T-helper 2 cell treated with Interferon-gamma antibody and Interleukin-4, amounts not matched to agents 100 ng/mL and 5 ng/mL, for 36 hours (primary cell): ENCODE data around the gene MCEMP1. TPM values are rescaled to one million over a fixed set of nuclear protein-coding genes. Genes with fewer than 3 reads are reported as not detected.

ENCODE experiments used
- intact Hi-C: fragments of 100-400 bp; cut with micrococcal nuclease; formaldehyde crosslinking; loops from one replicate; pipeline ENCODE4 v1.15.1; 2023
- total RNA-seq: library from RNA; stranded (reverse); gene quantifications from 2 replicates; pipeline ENCODE4 v1.2.3, GENCODE V29; 2022

The MCEMP1 gene
- total RNA-seq, 1 donor from 2014 or later: not detected

DNA sequence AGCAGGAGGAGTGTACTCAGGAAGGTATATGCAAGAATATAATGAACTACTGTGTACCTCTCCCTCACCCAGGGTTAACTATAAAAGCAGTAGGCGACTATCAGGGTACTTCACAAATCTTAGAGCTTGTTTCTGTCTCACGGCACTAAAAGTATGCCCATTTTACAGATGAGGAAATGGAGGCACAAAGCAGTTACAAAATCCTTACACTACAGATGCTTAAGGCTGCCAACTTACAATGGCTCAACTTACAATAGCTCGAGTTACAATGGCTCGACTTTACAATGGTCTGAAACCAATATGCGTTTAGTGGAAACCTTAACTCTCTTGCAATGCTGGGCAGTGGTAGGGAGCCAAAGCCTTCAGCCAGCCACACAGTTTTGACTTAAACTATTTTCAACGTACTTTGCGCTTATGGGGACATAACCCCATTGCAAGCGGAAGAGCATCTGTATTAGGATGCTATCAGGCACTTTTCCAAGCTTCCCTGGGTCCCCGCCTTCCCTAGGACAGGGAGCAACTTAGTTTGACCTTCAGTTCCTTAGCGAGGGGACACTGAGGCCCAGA lies 20.9 kb downstream of the MCEMP1 start:
- intact Hi-C loops: no loop called here

- intact Hi-C loops: no loop called here
Observed at GRCh38 chr19:7698583-7698982, 21.7 kb downstream of the MCEMP1 start.

DNA sequence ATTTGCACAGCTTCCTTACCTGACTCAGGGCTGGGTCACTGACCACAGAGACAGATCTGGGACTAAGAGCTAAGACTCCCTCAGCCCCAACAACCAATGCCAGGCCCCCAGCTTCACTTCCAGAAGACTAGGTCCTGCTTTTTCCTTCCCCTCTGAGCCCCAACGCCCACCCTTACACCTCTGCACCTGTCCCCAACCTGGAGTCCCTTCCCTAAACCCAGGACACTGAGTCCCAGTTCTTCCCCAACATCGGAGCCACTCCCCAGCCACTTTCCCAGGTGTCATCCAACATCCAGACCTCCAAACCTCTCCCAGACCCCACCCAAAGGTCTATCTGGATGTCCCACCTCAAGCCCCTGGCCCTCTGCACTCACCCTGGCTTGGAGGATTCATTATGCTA lies 22.1 kb downstream of the MCEMP1 start:
- intact Hi-C loops: no loop called here

DNA sequence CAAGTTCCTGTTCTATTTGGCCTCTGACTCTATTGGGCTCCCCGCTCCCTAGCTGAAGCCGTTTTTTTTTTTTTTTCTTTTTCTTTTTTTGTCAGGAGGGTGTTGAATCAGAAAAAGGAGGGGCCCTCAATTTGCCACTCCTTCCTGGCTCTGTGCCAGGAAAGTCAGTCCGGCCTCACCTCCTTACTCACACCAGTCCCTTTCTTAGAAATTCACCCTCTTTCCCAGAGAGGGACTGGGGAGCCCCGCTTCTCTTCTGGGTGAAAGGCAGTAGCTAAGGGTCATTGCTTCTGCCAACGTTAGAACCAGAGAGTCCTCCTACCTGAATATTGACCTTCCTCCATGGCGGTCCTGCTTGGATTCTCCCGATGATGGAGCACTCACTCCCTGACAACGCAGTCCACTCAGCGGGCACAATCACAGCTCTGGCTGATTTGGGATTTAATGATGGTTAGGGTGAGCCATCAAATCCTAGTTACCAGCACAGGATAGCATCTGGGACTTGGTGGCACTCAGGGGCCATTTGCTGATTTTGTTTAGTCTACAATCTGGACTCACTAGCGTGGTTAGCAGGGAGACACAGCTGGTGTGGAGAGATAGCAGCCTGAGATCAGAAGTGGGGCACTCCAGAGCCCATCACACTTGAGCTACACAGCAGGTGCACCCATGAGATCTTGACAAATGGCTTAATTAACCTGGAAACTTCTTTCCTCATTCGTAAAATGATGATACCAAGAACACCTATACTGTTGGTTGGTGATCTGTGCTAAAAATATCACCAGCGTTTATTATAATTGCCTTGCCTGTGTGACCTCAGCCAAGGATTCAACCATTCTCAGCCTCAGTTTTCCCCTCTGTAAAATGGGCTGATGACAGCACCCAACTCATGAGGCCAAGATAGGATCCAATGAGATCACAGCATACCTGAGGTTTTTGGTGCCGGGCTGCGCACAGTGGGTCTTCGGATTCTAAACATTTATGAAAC lies 22.8 kb downstream of the MCEMP1 start:
- intact Hi-C loops: no loop called here

- intact Hi-C loops: no loop called here
Observed at GRCh38 chr19:7701049-7701653, 24.3 kb downstream of the MCEMP1 start.

GRCh38 chr19:7701654-7702457 lies 25.0 kb downstream of the MCEMP1 start, which contains the start of gene FCER2:
Gene FCER2 (minus strand): TSS chr19:7702131. CDS start chr19:7699760, 2,371 bp downstream.
- intact Hi-C loops: no loop called here

GRCh38 chr19:7703332-7703731 lies 26.4 kb downstream of the MCEMP1 start:
- intact Hi-C loops: no loop called here

- intact Hi-C loops: no loop called here
Observed at GRCh38 chr19:7704280-7705060, 27.6 kb downstream of the MCEMP1 start.

DNA sequence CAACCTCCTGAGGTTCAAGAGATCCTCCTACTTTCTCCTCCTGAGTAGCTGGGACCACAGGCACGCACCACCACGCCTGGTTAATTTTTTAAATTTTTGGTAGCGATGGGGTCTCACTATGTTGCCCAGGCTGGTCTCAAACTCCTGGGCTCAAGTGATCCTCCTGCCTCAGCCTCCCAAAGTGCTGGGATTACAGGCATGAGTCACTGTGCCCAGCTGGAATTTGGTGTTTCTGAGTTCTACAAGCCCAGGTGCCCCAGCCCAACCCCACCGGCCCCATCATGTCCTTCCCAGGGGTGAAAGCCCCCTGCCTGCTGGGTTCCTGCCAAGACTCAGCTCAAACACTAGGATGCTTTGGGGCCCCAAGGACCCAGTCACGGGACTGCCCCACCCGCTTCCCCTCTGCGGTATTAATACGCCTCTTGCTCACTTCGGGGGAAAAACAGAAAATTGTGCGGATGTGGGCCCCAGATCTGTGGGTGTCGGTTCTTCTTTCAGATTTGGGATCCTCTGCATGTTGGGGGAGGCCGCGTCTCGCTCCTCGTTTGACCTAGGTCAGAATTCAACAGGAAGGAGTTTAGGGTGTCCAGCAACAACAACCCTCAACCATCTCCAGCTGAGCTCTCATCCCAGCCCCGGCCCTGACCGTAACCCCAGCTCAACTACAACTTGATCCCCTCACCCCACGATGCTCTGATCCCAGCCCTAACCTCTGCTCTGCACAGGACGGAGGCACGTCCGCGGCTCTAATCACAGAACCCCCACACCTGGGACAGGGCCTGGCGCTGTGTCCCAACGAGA lies 28.7 kb downstream of the MCEMP1 start:
- intact Hi-C loops: no loop called here

DNA sequence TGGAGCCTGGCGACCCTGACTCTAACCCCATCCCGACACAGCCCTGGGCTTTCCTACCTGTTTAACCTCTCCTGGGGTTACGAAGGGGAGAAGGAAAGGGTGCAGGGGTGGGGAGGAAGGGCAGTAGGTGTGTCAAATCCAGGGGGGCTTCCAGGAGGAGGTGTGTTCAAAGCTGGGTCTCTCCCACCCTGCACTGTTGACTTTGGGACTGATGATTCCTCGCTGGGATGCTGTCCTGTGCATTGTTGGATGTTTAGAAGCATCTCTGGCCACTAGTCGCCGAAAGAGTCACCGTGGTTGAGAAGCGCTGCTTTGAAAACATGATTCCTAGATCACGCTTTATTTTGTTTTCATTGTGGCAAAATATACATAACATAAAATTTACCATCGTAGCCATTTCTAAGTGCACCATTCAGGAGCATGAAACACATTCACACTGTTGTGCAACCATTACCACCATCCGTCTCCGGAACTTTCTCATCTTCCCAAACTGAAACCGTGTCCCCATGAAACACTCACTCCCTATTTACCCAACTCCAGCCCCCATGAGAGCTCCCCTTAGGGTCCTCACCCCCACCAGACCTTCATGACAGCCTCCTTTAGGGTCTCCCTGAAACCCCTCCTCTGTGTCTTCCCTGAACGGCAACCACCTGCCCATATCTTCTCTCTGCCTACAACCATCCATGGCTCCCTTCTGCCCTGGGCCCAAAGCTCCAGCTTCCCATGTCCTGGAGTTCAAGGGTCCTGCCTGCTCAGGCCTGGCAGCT lies 29.5 kb downstream of the MCEMP1 start:
- intact Hi-C loops: no loop called here

GRCh38 chr19:7706955-7707456 lies 30.1 kb downstream of the MCEMP1 start:
- intact Hi-C loops: no loop called here

GRCh38 chr19:7709932-7710460 lies 33.1 kb downstream of the MCEMP1 start:
- intact Hi-C loops: no loop called here

DNA sequence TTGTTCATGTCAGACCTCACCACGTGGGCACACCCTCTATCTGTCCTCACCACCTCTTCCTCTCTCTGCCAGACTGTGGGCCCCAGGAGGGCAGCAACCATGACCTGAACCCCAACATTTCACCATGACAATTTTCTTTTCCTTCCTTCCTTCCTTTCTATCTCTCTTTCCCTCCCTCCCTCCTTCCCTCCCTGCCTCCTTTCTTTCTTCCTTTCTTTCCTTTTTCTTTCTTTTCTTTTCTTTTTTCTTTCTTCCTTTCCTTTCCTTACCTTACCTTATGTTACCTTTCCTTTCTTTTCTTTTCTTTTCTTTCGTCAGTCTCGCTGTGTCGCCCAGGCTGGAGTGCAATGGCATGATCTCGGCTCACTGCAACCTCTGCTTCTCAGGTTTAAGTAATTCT lies 33.7 kb downstream of the MCEMP1 start:
- intact Hi-C loops: no loop called here

- intact Hi-C loops: no loop called here
Observed at GRCh38 chr19:7715671-7716070, 38.8 kb downstream of the MCEMP1 start.

DNA sequence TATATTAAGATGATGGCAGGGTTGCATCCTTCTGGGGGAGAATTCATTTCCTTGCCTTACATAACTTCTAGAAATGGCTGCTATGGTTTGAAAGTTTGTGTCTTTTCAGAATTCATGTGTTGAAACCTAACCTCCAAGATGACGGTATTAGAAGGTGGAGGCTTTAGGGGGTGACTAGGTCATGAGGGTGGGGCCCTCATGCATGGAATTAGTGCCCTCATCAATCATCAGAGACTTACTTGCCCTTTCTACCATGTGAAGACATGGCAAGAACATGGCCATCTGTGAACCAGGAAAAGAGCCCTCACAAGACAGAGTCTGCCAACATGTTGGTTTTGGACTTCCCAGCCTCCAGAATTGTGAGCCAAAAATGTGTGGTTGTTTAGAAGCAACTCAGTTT lies 39.9 kb downstream of the MCEMP1 start:
- intact Hi-C loops: no loop called here

DNA sequence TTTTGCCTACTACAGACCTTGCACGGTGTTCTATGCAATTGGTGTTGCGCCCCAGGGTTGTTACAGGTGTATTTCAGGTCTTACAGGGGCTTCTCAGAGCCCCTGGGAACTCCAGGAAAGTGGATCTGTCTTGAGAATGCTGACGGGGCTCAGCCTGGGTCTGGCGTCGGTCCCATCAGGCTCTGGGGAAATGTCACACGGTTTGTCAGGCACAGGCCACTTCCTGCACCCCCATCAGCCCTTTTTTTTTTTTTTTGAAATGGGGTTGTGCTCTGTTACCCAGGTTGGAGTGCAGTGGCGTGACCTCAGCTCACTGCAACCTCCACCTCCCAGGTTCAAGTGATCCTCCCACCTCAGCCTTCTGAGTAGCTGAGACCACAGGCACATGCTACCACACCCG lies 41.8 kb downstream of the MCEMP1 start:
- intact Hi-C loops: no loop called here

- intact Hi-C loops: no loop called here
Observed at GRCh38 chr19:7720351-7720750, 43.5 kb downstream of the MCEMP1 start.

DNA sequence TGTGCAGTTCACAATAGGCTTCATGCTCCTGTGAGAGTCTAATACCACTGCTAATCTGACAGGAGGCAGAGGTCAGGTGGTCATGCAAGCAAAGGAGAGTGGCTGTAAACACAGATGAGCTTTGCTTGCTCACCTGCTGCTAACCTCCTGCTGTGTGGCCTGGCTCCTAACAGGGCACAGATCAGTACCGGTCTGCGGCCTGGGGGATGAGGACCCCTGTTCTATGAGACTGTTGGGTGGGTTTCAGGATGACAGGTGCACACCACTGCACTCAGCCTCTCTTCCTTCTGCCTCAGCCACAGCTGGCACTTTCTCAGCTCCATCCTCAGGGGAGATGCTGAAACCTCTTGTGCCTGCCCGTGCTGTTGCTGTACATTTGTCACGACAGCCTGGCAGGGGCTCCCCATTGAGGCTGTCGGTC lies 45.4 kb downstream of the MCEMP1 start:
- intact Hi-C loops: no loop called here

- intact Hi-C loops: no loop called here
Observed at GRCh38 chr19:7725791-7726190, 48.9 kb downstream of the MCEMP1 start.
